Pulmonary artery endothelial cell (primary cell): Measurements from ENCODE around the gene C1orf159. TPM values are rescaled to one million over a fixed set of nuclear protein-coding genes. Genes with fewer than 3 reads are reported as not detected.

Experiments
- DNase-seq: peaks from one replicate; pipeline ENCODE4 v3.0.0-alpha.2; 2011; ENCODE audit warnings: low read depth, low spot score
- total RNA-seq: library from RNA; depleted of rRNA; stranded (reverse); fragments of >200 nt; gene quantifications from 2 replicates; pipeline ENCODE4 v1.2.3, GENCODE V29; 2014

The C1orf159 gene
- total RNA-seq, 1 donor from 2014 or later, result 6.1 TPM

GRCh38 chr1:1092894-1093609 is 22.8 kb downstream of the C1orf159 start:
- DNase-seq, result no peak

GRCh38 chr1:1092149-1092855 is 23.6 kb downstream of the C1orf159 start:
- no peak for DNase-seq

GRCh38 chr1:1091344-1092148 is 24.3 kb downstream of the C1orf159 start:
- DNase-seq, result no peak

- DNase-seq, result no peak
Measured at GRCh38 chr1:1090424-1091343, 25.2 kb downstream of the C1orf159 start.

- DNase-seq, result no peak
Measured at GRCh38 chr1:1089731-1090423, 26.0 kb downstream of the C1orf159 start.

- DNase-seq, result no peak
Measured at GRCh38 chr1:1088801-1089680, 26.8 kb downstream of the C1orf159 start.

- DNase-seq, result no peak
Measured at GRCh38 chr1:1088029-1088800, 27.7 kb downstream of the C1orf159 start.

GRCh38 chr1:1087351-1088028 is 28.4 kb downstream of the C1orf159 start:
- DNase-seq, result no peak

- no peak for DNase-seq
Measured at GRCh38 chr1:1086911-1087341, 29.0 kb downstream of the C1orf159 start.

- no peak for DNase-seq
Measured at GRCh38 chr1:1085911-1086841, 29.7 kb downstream of the C1orf159 start.

- no peak for DNase-seq
Measured at GRCh38 chr1:1085171-1085841, 30.6 kb downstream of the C1orf159 start.

- DNase-seq, result no peak
Measured at GRCh38 chr1:1084372-1085170, 31.3 kb downstream of the C1orf159 start.

GRCh38 chr1:1083416-1084371 is 32.2 kb downstream of the C1orf159 start:
- no peak for DNase-seq

- DNase-seq, result no peak
Measured at GRCh38 chr1:1082776-1083415, 33.0 kb downstream of the C1orf159 start.
